ENCODE results near the gene RPL18.

DNA sequence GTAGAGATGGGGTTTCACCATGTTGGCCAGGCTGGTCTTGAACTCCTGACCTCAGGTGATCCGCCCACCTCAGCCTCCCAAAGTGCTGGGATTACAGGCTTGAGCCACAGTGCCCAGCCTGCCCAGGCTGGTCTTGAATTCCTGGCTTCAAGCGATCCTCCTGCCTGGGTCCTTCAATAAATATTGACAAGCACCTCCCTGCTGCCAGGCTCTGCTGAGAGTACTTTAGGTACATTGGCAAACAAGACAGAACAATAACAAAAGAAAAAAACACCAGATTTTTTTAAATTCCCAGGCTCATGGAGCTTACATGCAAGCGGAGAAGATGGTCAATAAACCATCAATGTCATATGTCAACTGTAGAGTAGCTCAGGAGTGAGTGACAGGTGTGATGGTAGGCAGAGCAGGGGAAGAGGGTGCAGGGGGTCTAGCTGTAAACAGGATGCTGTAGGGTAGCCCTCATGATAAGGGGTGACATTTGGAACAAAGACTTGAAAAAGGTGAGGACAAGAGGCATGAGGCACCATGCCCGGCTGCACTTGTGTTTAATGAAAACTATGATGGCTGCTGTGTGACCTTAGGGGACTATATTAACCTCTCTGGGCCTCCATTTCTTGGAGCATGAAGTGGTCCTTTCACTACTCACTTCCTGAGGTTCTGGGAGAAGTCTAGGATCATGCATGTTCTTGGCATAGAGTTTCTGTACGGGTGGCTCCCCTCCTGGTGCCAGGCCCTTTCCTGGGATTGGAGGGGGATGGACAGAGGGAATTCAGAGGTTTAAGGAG is 47.4 kb downstream of the RPL18 start:
- TF ChIP-seq POLR2AphosphoS5 (IDR thresholded peaks at IDR 0.05) = no peak
- TF ChIP-seq CTCF (IDR thresholded peaks at IDR 0.05) = no peak
- no peak for TF ChIP-seq POLR2A (IDR thresholded peaks at IDR 0.05)
- TF ChIP-seq EP300 (IDR thresholded peaks at IDR 0.05) = no peak
